GM19328 (cell line): ENCODE results near the gene ELANE.
"Not testable (repeated sequence)": the region's sequence is repeated elsewhere in the genome, so short reads cannot be mapped to it uniquely, and the experiment has no call there.

Source experiments
- ATAC-seq: cut with Tn5 transposase; IDR thresholded peaks from one replicate; pipeline ENCODE4 v1.9.1; 2021; ENCODE audit warnings: mild to moderate bottlenecking, moderate library complexity; ENCODE audit not compliant: unreplicated experiment

The ELANE gene

DNA sequence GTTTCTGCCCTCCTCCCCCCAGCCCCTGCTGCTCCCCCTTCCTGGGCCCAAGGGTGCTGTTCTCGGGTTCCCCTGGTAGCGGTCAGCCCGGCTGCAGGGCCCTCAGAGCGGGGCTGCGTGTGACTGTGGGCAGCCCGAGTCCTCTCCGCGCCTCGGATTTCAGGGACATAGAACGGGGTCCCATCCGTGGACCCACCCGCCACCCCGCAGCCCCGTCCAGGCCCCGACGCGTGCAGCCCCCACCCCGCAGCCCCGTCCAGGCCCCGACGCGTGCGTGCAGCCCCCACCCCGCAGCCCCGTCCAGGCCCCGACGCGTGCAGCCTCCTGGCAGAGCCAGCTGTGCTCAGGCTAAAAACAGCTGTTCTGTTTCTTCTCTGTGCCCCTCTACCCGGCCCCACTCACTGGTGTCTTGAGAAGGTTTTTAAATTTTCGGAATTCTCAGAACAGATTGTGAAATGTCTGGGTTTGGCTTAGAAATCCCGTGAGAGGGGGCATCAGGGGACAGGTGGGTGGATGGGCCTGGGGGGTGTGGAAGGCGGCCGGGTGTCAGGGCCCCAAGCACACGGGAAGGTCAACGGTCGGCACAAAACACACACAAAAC is 16.8 kb upstream of the ELANE start:
- no peak for ATAC-seq

DNA sequence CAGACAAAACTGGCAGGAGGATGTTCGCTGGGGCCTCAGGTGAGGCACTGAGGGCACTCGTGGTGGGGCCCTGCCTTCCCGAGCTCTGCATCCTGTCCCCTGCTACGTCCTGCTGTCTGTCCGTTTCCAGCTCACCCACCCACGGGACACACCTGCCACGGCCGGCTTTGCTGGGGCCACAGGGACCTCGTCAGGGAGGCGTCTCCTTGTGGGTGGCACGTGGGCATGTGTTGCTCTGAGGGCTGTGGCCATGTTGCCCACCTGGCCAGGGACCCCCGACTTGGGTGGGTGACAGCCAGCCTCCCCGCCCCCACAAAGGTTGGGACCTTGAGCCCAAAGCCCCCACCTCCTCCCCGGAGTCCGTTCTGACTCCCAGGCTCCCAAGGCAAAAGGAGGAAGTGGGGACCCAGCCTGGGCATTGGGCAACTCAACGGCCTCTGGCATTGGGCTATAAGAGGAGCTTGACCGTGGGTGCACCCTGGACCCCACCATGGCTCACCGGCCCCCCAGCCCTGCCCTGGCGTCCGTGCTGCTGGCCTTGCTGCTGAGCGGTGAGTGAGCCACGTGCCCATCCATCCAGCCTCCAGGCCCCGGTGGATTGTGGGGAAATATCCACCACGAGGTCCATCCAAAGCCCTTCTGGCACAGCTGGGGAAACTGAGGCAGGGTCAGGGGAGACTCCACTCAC is 11.4 kb upstream of the ELANE start, which contains the start of gene PRTN3:
Gene PRTN3, plus strand, starts transcription at position 481 of the 688 bp plus-strand sequence. Its CDS starts 10 bp downstream, at position 491.
- no peak for ATAC-seq

DNA sequence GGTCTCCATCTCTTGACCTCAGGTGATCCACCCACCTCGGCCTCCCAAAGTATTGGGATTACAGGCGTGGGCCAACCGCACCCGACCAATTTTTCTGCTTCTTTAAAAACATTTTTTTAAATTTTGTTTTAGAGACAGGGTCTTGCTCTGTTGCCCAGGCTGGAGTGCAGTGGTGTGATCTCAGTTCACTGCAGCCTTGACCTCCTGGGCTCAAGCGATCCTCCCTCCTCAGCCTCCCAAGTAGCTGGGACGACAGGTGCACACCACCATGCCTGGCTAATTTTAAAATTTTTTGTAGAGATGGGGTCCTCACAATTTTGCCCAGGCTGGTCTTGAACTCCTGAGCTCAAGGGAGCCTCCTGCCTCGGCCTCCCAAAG is 9.3 kb upstream of the ELANE start:
- ATAC-seq = not testable (repeated sequence)

DNA sequence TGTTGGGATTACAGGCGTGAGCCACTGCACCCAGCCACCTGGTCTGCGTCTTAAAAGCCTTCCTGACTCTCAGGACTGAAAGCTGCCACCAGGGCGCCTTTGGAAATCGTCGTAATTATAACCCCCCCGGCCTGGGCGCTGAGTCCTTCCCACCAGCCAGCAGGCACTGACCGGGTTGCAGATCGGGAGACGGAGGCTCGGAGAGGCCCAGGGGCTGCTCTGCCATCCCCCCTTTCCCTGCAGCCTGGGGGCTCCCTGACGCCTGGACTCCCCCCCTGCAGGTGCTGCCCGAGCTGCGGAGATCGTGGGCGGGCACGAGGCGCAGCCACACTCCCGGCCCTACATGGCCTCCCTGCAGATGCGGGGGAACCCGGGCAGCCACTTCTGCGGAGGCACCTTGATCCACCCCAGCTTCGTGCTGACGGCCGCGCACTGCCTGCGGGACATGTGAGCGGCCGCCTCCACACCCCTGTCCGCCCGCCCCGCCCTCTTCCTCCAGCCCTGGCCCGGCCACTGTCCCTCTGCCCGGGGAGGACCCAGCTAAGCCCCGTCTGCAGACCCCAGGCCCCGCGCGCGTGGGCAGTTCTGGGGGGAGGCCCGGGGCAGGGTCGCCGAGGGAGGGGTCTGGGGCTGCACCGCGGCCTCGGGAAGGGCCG is 8.8 kb upstream of the ELANE start:
- no peak for ATAC-seq

DNA sequence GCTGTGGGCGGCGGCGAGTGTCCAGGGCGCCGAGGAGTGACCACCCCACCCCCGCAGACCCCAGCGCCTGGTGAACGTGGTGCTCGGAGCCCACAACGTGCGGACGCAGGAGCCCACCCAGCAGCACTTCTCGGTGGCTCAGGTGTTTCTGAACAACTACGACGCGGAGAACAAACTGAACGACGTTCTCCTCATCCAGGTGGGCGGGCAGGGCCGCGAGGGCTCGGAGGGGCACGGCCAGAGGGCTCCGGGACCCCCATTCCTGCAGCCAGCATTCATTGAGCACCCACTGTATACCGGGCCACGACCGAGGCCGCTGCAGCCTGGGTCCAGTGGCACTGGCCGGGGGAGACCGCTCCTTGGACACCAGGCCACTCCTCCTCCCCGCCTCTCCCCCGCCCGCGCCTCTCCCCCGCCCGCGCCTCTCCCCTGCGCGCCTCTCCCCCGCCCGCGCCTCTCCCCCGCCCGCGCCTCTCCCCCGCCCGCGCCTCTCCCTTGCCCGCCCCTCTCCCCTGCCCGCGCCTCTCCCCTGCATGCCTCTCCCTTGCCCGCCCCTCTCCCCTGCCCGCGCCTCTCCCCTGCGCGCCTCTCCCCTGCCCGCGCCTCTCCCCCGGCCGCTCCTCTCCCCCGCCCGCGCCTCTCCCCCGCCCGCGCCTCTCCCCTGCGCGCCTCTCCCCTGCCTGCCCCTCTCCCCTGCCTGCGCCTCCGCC is 8.1 kb upstream of the ELANE start:
- no peak for ATAC-seq

DNA sequence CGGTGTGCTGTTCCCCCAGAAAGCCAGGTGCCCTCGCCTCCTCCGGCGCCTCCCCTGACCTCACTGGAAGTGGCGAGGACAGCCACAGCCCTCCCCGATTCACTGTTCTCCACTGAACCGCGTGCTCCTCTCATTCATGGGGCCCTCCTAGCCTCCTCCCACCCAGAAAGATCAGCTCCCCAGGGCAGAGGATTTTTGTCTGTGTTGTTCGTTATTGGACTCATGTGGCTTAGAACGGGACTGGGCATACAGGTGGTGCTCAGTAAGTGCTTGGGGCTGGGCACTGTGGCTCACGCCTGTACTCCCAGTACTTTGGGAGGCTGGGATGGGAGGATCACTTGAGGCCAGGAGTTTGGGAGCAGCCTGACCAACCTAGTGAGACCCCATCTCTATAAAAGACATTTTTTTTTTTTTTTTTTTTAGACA is 7.5 kb upstream of the ELANE start:
- no peak for ATAC-seq

DNA sequence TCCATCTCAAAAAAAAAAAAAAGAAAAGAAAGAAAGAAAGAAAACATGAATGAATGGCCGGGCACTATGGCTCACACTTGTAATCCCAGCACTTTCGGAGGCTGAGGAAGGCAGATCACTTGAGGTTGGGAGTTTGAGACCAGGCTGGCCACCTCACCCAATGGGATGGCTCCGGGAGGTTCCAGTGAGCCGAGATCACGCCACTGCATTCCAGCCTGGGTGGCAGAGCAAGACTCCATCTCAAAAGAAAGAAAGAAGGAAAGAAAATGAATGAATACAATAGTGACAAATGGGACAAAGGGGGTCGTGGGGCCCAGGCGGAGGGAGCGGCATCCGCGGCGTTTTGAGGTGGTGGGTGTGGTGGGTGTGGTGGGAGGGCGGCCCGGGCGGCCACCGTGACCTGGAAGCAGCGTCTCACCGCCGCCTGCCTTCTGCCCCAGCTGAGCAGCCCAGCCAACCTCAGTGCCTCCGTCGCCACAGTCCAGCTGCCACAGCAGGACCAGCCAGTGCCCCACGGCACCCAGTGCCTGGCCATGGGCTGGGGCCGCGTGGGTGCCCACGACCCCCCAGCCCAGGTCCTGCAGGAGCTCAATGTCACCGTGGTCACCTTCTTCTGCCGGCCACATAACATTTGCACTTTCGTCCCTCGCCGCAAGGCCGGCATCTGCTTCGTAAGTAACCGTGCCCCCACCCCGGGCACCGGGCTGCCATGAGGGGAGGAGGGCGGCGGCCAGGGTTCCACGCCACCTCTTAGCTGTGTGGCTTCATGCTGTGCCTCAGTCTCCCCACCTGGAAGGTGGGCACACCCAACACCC is 6.2 kb upstream of the ELANE start:
- ATAC-seq = no peak

DNA sequence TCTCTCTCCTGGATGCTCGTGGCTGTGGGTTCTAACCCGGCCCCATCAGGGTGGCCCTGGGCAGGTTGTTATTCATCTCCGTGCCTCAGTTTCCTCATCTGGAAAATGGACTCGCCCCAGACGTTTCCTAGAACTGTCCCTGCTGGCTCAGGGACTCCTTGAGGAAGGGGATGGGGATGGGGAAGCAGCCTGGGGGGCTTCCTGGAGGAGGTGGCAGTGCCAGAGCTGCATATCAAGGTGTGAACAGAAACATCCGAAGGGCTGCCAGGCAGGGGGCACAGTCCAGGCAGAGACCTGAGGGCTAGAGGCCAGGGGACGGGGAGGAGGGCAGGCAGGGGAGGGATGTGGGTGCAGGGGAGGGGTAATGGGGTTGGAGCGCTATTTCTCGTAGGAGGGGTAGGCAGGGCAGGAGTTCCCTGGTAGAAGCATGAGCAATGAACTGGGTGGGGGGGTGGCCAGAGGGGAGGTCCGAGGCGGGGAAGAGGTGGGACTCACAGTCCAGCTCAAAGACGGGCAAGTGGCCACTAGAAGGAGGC is 3.6 kb upstream of the ELANE start:
- ATAC-seq = no peak

DNA sequence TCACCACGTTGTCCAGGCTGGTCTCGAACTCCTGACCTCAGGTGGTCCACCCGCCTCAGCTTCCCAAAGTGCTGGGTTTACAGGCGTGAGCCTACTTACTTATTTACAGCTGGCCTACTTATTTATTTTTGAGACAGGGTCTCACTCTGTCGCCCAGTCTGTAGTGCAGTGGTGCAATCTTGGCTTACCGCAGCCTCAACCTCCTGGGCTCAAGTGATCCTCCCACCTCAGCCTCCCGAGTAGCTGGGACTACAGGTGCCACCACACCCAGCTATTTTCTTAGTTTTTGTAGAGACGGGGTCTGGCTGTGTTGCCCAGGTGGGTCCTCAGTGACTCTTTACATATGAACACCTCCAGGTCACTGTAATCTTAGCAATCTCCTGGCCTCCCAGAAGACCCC is 2.9 kb upstream of the ELANE start:
- ATAC-seq = not testable (repeated sequence)

DNA sequence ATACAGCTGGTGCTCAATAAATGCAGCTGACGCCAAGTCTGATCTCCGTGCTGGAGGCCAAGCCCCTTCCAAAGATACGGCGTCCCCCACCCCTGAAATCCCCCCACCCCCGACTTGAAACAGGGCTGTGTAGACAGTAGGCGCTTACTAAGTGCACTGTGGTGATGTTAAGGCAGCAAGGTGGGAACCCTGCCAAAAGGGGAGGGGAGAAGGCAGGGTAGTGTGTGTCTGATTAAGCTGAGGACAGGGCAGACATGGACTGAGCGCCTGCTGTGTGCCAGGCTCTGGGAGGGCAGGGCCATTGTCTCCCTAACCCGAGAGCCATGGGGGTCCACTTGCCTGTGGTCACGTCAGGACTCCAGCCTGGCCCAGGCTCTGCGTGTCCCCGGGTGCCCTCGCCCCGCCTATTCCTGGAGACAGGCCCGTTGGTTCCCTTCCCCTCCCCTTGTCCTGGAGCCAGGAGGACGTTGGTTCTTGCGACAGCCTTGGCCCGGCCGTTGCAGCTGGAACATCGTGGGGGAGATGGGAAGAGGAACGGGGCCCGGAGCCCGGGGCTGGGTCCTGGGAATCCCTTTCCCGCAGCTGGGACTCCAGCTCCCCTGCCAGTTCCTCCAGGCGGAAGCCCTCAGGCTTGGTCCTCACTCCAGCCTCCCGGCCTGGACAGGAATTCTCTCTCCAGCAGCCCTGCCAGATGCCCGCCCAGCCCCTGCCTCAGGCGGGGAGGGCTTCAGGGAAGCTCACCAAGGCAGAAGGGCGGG is 1.7 kb upstream of the ELANE start:
- ATAC-seq = no peak

DNA sequence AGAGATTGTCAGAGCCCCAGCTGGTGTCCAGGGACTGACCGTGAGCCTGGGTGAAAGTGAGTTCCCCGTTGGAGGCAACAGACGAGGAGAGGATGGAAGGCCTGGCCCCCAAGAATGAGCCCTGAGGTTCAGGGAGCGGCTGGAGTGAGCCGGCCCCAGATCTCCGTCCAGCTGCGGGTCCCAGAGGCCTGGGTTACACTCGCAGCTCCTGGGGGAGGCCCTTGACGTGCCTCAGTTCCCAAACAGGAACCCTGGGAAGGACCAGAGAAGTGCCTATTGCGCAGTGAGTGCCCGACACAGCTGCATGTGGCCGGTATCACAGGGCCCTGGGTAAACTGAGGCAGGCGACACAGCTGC is 1.1 kb upstream of the ELANE start:
- no peak for ATAC-seq

DNA sequence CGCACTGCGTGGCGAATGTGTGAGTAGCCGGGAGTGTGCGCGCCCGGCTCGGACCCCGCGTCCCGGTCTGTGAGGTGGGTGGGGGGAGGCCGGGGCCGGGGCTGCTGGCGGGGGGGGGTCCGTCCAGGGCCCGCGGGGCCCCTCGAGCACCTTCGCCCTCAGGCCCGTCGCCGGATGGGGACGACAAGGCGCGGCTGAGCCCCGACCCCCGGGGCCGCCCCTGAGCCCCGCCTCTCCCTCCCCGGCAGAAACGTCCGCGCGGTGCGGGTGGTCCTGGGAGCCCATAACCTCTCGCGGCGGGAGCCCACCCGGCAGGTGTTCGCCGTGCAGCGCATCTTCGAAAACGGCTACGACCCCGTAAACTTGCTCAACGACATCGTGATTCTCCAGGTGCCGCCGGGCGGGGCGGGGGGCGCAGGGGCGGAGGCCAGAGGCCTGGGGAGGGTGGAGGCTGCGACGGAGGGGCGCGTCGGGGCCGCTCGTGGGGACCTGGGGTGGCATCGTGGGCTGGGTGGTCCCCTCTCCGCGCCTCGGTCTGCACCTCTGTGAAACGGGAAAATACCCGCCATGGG is 997 bp downstream of the ELANE start:
- ATAC-seq = no peak

DNA sequence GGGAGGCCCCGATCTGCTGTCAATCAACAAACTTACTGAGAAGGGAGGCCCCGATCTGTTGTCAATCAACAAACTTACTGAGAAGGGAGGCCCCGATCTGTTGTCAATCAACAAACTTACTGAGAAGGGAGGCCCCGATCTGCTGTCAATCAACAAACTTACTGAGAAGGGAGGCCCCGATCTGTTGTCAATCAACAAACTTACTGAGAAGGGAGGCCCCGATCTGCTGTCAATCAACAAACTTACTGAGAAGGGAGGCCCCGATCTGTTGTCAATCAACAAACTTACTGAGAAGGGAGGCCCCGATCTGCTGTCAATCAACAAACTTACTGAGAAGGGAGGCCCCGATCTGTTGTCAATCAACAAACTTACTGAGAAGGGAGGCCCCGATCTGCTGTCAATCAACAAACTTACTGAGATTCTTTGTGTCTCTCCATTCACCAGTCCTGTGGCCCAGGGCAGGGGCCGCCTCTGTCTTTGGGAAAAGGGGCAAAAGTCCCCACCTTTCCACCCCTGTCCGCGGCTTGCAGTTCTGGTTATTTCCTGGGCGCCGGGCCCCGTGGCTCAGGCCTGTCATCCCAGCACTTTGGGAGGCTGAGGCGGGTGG is 1.6 kb downstream of the ELANE start:
- ATAC-seq = not testable (repeated sequence)

DNA sequence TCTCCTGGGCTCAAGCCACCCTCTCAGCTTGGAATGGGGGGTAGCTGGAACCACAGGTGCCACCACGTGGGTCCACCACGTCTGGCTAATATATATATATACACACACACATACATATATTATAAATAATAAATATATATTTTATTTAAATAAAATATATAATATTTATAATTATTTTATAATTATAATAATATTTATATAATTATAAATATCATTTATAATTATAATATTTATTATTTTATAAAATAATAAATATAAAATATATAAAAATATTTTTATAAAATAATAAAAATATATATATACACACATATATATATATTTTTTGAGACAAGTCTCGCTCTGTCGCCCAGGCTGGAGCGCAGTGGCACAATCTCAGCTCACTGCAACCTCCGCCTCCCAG is 2.4 kb downstream of the ELANE start:
- ATAC-seq = no peak

DNA sequence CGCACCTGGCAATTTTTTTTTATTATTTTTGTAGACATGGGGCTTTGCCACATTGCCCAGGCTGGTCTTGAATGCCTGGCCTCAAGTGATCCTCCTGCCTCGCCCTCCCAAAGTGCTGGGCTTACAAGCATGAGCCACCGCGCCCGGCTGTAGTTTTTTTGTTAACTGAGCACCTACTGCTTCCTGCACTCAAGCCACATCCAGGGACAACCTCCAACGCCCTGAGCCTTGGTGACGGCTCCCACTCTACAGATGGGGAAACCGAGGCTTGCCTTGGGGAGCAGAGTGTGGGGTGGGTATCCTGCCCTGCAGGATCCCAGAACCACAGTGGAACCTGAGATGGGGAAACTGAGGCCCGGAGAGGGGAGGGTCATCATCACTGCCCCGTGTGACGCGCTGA is 3.0 kb downstream of the ELANE start:
- ATAC-seq = no peak

DNA sequence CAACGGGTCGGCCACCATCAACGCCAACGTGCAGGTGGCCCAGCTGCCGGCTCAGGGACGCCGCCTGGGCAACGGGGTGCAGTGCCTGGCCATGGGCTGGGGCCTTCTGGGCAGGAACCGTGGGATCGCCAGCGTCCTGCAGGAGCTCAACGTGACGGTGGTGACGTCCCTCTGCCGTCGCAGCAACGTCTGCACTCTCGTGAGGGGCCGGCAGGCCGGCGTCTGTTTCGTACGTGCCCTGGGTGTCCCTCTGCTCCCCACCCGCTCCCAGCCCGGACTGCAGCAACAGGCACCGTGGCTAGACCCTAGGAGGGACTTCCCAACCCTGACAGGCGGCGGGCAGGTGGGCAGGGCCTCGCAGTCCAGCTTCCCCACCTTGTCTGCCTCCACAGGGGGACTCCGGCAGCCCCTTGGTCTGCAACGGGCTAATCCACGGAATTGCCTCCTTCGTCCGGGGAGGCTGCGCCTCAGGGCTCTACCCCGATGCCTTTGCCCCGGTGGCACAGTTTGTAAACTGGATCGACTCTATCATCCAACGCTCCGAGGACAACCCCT is 3.5 kb downstream of the ELANE start:
- no peak for ATAC-seq

DNA sequence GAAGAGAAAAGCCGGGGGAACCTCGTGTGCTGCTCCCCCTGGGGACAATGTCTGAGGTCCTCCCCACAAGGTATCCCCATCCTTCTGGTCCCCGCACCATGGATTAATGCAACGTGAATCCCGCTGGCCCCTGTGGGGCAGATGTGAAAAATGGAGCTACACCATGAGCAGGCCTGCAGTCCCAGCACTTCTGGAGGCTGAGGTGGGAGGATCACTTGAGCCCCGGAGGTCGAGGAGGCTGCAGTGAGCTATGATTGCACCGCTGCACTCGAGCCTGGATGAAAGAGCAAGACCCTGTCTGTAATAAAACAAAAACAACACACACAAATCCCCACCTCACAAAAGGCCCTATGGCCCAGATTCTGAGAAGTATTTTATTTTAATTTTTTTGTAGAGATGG is 6.2 kb downstream of the ELANE start:
- no peak for ATAC-seq

DNA sequence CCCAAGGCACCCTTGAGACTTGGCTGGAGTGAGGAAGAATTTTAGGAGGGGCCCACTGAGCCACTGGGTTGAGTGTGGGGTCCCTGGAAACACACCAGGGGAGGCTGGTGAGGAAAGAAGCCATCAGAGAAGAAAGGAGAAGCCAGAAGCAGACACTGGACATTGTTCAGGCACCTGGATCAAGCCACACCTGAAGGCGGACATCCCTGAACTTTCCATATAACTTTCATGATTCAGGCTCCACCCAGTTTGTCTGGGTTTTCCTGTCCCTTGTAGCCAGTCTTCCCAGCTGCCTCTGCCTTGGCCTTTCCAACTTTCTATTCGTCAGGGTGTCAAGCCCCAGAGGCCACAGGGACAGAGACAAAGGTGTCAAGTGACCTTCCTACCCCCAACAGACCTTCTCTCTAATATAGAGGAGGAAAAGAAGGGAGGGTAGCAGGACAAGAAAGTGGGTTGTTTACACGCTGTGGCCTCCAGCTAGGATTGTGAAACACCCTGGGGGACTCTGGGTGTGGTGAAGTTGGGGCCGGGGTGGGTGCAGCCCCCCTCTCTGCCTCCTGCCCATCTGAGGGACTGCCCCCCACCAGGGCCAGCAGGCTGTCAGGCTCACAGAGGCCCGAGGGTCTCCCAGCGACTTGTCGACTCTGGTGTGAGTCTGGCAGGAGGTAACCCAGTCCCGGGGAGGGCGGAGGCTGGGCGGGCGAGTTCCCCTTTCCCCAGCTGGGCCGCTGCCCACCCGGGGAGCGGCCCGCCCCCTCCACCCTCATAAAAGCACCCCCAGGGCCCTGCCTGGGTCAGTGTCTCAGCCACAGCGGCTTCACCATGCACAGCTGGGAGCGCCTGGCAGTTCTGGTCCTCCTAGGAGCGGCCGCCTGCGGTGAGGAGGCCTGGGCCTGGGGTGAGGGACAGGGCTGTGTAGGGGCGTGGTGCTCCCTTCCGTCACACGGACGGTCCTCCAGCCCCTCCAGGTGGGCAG is 7.1 kb downstream of the ELANE start, which contains the start of gene CFD:
Gene CFD, plus strand, starts transcription at position 797 of the 976 bp plus-strand sequence. Its CDS starts 26 bp downstream, at position 823.
- no peak for ATAC-seq
